ENCODE data around the gene ULK2.

GRCh38 chr17:19744922-19745757 lies 122.6 kb downstream of the ULK2 start:
- TF ChIP-seq ZNF274 (IDR thresholded peaks at IDR 0.05; ENCODE audit: low read depth, low read length) (no peak), YY1 (IDR thresholded peaks at IDR 0.05; ENCODE audit: insufficient read depth, insufficient read length) (no peak)
